ENCODE data around the gene SEMA3E.
A peak's percentile ranks its signal among the peaks of the same experiment; 100 is the strongest.
"Not testable (repeated sequence)": the region's sequence is repeated elsewhere in the genome, so short reads cannot be mapped to it uniquely, and the experiment has no call there.

Gene SEMA3E

DNA sequence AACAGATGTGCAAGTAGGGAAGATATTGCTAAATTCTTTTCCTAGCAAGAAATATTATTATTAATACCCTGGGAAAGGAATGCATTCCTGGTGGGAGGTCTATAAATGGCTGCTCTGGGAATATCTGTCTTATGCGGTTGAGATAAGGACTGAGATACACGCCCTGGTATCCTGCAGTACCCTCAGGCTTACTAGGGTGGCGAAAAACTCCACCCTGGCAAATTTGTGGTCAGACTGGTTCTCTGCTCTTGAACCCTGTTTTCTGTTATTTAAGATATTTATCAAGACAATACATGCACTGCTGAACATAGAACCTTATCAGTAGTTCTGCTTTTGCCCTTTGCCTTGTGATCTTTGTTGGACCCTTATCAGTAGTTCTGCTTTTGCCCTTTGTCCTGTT lies 96.4 kb downstream of the SEMA3E start:
- DNase-seq = not testable (repeated sequence)

DNA sequence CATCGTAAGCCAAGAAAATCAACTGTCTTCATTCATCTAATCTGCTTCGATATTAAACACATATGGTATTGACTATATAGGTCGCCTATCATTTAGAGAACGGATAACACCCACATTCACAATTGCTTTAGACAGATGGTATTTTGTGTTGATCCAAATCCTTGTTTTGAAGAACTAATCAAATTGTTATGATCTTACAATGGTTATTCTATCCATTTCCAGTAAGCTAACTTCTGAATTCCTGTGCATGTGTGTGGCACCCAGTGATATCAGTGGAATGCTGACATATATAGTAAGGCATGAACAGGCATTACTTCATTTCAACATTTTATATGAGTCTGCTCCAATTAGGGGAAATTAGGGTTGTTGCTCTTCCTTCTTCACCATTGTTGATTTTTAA lies 98.8 kb downstream of the SEMA3E start:
- no peak for DNase-seq

DNA sequence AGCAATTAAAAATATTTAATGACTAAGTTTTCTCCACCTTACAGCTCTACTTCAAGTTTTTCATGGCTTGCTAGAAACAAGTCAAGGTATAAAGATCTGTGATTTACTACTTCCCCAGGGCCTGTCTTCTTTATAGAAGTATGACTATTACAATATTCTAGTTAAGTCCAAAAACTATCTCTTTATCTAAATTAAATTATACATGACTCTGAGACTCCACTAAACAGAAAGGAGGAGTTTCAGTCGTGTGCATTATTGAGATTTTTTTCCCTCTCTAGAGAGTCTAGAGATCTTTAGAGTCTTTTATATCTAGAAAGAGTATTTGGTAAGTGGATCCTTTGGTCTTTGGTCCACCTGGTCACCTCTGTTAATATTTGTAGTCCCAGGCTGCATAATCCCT lies 100.7 kb downstream of the SEMA3E start:
- DNase-seq = no peak

DNA sequence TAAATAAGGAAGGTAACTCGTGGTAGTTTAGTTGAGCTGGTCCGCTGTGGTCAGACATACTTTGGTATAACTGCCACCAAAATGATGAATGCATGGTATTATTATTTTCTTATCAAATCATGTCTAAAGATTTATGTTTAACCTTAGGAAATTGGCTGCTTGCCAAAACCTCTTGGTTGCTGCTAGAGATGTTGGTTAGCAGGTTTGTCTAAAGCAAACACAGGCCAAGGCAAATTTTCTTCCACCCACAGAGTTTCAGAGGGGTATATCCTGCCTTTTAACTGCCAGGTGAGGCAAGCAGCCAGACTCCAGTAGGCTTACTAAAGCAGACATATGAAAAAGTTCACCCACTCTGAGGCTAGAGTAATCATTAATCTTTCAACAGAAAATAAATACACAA lies 101.4 kb downstream of the SEMA3E start:
- DNase-seq = peak; percentile 55

- no peak for DNase-seq
Measured at GRCh38 chr7:83546586-83546985, 102.4 kb downstream of the SEMA3E start.

GRCh38 chr7:83541187-83541960 lies 107.6 kb downstream of the SEMA3E start:
- DNase-seq = no peak

DNA sequence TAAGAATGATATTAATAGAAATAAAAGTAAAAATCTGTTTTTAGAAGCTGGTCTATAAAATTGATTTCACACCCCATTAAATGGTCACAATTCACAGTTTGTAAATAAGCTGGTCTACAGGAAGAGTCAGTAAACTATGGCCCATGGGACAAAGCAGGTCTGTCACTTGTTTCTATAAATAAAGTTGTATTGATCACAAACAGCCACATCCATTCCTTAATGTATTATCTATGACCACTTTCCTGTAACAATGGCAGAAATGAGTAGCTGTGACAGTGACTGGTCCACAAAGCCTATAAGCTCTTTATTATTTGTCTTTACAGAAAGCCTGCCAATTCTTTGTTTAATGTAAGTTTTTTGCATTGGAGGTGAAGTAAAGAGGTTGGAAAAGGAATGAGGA lies 114.5 kb downstream of the SEMA3E start:
- DNase-seq = no peak

- DNase-seq = no peak
Measured at GRCh38 chr7:83532219-83532618, 116.7 kb downstream of the SEMA3E start.

DNA sequence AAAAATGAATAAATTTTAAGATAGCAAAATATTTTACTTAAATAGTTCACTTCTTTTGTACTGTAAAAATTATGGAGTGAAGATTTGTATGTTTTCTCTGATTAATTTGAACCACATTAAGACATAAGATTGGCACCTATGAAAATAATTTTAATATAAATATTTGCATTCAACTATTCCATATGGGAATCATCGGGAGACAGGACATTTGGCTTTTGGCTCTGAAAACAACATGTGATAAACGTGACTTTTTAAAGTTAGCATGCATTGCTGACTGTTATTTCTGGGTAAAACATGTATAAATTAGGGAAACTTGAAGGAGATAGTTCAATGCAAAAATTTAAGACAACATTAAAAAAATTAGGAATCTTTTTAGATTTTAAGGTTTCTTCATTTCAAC lies 117.2 kb downstream of the SEMA3E start:
- no peak for DNase-seq

DNA sequence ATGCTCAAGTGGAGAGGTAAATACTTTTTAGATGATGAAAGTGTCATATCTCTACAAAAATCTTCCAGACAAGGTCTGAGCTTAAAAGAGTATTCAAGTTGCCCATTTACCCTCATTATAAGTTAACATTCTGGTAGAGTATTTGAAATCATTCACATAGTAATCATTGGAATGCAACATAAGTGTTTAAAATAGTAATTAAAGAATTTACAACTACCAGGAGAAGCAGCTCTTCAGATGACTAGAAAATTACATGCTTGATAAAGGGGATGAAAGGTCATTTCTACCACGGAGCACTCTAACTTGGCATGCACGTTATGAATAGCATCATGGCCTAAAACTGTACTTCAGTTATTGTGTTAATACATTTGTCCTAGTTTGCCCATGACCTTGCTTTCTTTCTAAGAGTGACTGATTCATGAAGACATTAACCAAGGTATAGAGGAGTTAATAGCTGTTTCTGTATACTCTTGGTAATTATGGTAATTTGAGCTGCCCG lies 120.0 kb downstream of the SEMA3E start:
- DNase-seq = no peak

DNA sequence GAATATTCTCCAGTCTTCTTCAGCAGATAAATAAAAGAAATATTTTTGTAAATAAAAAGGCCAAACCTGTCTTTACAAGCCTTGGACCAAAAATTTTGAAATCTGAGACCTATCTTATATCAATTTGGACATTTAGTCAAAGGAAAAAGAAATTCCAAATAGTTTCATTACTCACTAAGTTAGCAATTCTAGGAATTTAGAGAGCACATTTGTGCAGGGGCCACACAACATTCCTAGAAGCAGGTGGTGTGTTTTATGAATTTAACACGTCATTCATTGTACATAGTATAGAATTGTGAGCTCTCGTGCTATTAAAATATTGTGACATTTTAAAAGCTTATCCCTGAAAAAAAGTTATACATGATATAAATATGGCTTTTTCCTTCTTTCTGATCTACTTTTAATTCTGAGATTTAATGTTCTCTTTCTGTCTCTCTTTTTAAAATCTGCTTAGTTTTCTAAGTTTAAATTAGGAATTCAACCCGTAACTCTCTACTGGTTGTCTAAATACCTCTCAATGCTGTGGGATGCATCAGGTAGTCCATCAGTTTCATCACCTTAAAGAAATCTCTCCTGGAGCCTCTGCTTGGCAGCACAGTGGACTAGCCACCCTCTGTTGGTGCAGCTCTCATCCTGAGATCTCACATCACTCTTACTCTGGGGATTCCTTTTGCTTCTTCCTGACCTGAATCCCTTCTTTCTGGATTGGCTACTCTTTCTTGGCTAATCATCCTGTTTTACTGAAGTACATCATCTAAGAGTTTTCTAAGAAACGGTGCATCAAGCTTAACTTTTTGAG lies 124.5 kb downstream of the SEMA3E start:
- no peak for DNase-seq

DNA sequence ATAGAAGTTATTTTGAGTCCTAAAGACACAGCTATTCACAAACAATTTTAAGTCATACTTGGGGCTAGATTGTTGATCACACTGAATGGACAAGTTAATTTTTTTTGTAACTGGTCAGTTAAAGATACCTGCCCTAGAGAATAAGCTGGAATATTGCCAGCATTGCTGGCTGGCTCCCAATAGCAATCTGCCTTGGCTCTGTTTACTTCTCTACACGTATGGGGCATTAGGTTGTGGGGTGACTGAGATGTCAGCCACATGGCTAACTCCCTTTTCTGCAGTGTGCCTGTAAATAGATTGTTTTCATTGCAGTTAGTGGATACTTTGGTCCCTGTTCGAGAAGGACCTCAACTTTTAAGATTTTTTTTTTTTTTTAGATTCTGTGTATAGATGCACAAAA lies 128.2 kb downstream of the SEMA3E start:
- no peak for DNase-seq

DNA sequence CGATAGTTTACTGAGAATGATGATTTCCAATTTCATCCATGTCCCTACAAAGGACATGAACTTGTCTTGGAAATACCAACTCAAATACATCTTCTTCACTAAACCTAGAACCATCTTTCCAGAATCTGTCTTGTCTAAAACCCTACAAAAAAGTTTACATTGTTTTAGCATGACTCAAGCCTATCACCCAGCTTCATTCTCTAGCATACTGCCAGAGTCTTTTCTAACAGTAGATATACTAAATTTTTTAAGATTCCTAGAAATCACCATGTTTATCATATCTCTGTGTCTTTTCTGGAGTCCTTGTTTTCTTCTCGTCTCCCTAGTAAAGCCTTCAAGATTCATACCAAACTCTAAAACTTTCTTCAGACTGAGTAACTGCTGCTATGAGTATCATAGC lies 129.7 kb downstream of the SEMA3E start:
- no peak for DNase-seq

GRCh38 chr7:83517035-83517700 lies 131.8 kb downstream of the SEMA3E start:
- no peak for DNase-seq

DNA sequence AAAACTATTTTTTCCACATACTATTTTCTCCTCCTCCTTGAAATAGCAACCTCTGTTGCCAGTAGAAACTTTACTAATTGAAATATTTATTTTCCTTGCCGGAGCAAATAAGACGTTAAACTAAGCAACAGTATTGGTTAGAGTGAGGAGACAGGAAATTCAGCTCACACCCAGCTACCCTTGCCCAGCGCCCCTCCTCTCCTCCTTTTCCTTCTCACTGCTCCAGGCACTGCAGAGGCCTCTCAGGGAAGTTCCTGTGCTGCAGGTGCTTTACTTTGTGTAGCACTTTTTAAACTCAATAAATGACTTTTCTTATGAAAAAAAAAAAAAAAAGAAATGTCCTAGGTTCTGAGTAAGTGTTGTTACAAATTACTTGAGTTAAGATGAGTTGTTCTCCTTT lies 134.0 kb downstream of the SEMA3E start:
- no peak for DNase-seq

GRCh38 chr7:83509255-83510021 lies 139.5 kb downstream of the SEMA3E start:
- no peak for DNase-seq

DNA sequence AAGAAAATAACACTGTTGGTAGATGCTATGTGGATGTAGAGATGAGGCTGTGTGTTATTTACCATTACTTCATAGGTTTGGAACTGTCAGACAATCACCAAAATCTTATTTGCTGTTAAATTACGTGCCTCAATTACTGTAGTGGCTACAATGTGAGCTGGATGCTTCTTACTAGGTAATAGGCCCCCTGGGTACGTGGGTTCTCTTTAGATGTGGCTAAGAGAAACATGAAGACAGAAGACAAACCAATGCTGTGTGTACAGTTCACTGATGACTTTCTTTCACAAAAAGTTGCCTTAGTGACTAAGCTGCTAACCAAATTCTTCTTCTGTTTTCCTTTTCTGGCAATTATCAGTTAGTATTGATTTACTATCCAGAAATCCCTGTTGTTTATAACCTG lies 144.6 kb downstream of the SEMA3E start:
- no peak for DNase-seq

- DNase-seq = no peak
Measured at GRCh38 chr7:83502636-83503035, 146.3 kb downstream of the SEMA3E start.

- no peak for DNase-seq
Measured at GRCh38 chr7:83494683-83495082, 154.3 kb downstream of the SEMA3E start.

- DNase-seq = no peak
Measured at GRCh38 chr7:83492802-83493201, 156.1 kb downstream of the SEMA3E start.

DNA sequence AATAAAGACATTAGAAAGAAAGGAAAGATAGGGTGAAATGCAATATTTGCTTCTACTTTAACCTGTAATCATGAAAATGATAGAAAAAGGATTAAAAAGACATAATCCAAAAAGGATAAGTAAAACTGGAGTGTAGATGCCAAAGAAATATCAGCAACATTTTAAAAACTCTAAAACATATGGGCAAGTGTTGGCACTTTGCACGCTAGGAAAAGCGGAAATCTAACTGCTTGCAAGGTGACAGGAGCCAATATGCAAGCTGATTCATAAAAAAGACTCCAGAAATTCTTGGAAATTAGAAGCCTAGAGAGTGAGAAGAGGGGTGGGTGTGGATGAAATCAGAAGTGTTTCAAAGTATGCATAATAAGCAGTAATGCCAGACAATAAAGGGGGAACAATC lies 161.1 kb downstream of the SEMA3E start:
- DNase-seq = no peak

DNA sequence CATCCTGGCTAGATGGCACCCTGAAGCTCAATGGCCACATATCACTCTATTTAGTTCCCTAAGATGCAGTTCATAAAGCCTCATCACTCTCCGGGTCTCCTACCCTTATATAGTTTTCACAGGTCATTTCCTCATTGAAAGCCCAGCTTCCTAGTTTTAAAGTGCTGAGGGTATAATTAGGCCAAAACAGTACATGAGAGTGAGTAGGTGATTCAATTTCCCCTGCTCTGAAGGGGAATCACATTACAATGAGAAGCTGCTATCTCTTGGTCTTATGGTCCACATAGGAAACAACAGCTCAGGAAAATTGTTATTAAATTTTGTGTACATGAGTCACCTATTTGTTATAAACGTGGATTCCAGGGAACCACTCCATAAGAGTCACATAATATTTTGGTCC lies 162.0 kb downstream of the SEMA3E start:
- DNase-seq = no peak

DNA sequence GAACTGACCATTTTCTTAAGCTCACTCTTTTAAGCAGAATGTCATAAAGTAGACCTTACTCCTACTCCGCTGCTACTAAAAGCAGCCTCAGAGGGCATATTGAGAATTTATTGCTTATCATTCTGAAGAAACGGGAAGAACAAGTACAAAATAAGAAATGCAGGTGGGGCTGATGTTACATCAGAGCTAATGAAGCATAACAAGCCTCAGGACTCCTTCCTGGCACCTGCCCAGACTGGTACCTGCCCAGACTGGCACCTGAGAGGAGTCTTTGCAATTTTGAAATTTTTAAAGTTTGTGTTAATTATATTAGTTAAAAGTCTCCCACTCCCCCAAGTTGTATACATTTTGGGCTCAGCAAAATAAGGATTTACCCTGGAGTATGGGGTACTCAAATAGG lies 162.4 kb downstream of the SEMA3E start:
- DNase-seq = no peak
